Memory B cell (primary cell): Measurements from ENCODE around the gene CD8B.

Experiments
- ATAC-seq: fragments of 150-1000 bp; cut with Tn5 transposase; 2 replicates; pipeline ENCODE4 v1.10.0; 2021; ENCODE audit warnings: low read depth, mild to moderate bottlenecking, moderate library complexity
- DNase-seq, 2 donors: peaks; one replicate each; pipeline ENCODE4 v3.0.0; 2022; ENCODE audit warnings: low spot score in 2 of 2
- H3K27ac Mint-ChIP-seq: one replicate; pipeline ENCODE4 v1.8.0; 2022; ENCODE audit warnings: mild to moderate bottlenecking, moderate library complexity, mixed read lengths
- H3K27me3 Mint-ChIP-seq: one replicate; pipeline ENCODE4 v1.8.0; 2022; ENCODE audit warnings: mixed read lengths
- H3K36me3 Mint-ChIP-seq: one replicate; pipeline ENCODE4 v1.8.0; 2022; ENCODE audit warnings: mild to moderate bottlenecking, mixed read lengths
- H3K4me1 Mint-ChIP-seq: one replicate; pipeline ENCODE4 v1.8.0; 2022; ENCODE audit warnings: mixed read lengths
- H3K4me3 Mint-ChIP-seq: one replicate; pipeline ENCODE4 v1.8.0; 2022; ENCODE audit warnings: mild to moderate bottlenecking, moderate library complexity, mixed read lengths
- H3K9me3 Mint-ChIP-seq: one replicate; pipeline ENCODE4 v1.8.0; 2022; ENCODE audit warnings: mixed read lengths

CD8B gene

GRCh38 chr2:86825036-86825692 lies 36.5 kb downstream of the CD8B start:
- Mint-ChIP-seq H3K9me3 (peaks cover 6% of the 10 kb centered on the region), H3K36me3 (peaks cover 2% of the 10 kb centered on the region), H3K4me1 (peaks cover 2% of the 10 kb centered on the region), H3K27me3 (peaks cover 4% of the 10 kb centered on the region), H3K27ac (no peak overlapping the region), H3K4me3 (no peak overlapping the region)
- ATAC-seq (no peak), DNase-seq (no peak)

GRCh38 chr2:86822668-86823345 lies 38.9 kb downstream of the CD8B start:
- ATAC-seq: no peak
- H3K4me3 Mint-ChIP-seq: no peak overlapping the region

GRCh38 chr2:86821842-86822241 lies 39.8 kb downstream of the CD8B start:
- no peak for DNase-seq
- no peak for ATAC-seq
- H3K9me3 Mint-ChIP-seq: peaks cover 6% of the 10 kb centered on the region
- H3K27ac Mint-ChIP-seq: no peak overlapping the region
- H3K27me3 Mint-ChIP-seq: peaks cover 4% of the 10 kb centered on the region
- peaks cover 2% of the 10 kb centered on the region for H3K36me3 Mint-ChIP-seq
- H3K4me3 Mint-ChIP-seq: no peak overlapping the region
- peaks cover 2% of the 10 kb centered on the region for H3K4me1 Mint-ChIP-seq

More at GRCh38 chr2:86822668-86823345, 38.9 kb downstream of the CD8B start:
- Mint-ChIP-seq H3K27me3 (peaks cover 4% of the 10 kb centered on the region), H3K36me3 (peaks cover 2% of the 10 kb centered on the region), H3K27ac (no peak overlapping the region), H3K4me1 (peaks cover 2% of the 10 kb centered on the region), H3K9me3 (peaks cover 6% of the 10 kb centered on the region)
- DNase-seq: no peak

DNA sequence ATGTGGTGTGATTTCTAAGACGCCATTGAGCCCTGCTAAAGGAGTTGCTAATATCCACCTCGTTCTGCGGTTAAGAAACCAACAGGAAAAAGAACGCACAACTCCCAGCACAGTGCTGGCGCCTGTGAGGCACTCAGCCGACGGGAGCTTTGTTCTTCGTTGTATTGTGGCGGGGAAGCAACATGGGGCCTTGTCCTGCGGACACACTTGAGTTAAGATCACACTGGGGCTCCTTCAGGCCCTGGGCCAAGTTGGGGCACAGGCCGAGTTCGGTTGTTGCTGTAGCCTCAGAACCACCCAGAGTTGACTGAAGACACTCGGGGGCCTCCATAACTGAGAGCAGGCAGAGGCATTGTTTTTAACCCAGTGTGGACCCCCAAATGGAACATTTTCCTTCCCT lies 40.4 kb downstream of the CD8B start:
- Mint-ChIP-seq H3K9me3 (peaks cover 6% of the 10 kb centered on the region), H3K4me1 (peaks cover 2% of the 10 kb centered on the region), H3K4me3 (no peak overlapping the region), H3K27me3 (peaks cover 4% of the 10 kb centered on the region), H3K27ac (no peak overlapping the region), H3K36me3 (peaks cover 2% of the 10 kb centered on the region)
- ATAC-seq: no peak
- no peak for DNase-seq

DNA sequence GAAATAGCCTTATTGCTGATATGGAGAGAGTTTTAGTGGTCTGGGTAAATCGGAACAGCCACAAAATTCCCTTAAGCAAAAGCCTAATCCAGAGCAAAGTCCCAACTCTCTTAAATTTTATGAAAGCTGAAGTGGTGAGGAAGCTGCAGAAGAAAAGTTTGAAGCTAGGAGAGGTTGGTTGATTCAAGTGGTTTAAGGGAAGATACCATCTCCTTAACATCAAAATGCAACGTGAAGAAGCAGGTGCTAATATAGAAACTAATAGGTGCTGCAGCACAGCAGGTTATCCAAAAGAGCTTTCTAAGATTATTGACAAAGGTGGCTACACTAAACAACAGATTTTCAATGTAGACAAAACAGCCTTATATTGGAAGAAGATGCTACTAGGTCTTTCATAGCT lies 42.7 kb downstream of the CD8B start:
- Mint-ChIP-seq H3K4me1 (peaks cover 2% of the 10 kb centered on the region), H3K9me3 (peaks cover 6% of the 10 kb centered on the region), H3K27me3 (peaks cover 4% of the 10 kb centered on the region), H3K36me3 (peaks cover 2% of the 10 kb centered on the region), H3K4me3 (no peak overlapping the region), H3K27ac (no peak overlapping the region)
- ATAC-seq (no peak), DNase-seq (no peak)

- Mint-ChIP-seq H3K36me3 (peaks cover 2% of the 10 kb centered on the region), H3K9me3 (peaks cover 3% of the 10 kb centered on the region), H3K4me3 (no peak overlapping the region), H3K27me3 (peaks cover 2% of the 10 kb centered on the region), H3K27ac (no peak overlapping the region), H3K4me1 (peaks cover 2% of the 10 kb centered on the region)
- DNase-seq: no peak
- ATAC-seq: no peak
Observed at GRCh38 chr2:86818114-86818801, 43.4 kb downstream of the CD8B start.

DNA sequence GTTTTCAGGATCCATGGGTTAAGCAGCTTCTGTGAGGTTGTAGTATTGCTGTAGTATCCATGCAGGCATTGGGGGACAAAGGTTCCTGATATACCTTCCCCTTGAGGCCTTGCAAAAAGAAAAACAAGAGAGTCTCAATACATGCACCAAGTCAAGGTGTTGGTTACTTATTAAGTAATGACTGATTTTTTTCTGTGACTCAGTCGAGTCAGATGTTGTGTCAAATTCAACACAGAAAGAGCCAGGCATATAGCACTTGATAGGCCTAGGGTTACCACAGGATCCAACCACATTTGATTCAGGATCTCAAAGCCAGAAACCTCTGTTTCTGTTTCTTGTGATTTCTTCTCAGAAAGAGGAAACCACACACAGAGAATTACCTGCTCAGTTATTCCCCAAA lies 46.1 kb downstream of the CD8B start:
- no peak overlapping the region for H3K27ac Mint-ChIP-seq

GRCh38 chr2:86809481-86810121 lies 52.1 kb downstream of the CD8B start:
- H3K9me3 Mint-ChIP-seq: no peaks in the 10 kb centered on the region
- ATAC-seq (no peak), DNase-seq (peak in 1 of 2 donors; percentile 16)
- H3K27me3 Mint-ChIP-seq: peaks cover 14% of the 10 kb centered on the region
- H3K36me3 Mint-ChIP-seq: no peaks in the 10 kb centered on the region
- peaks cover 14% of the 10 kb centered on the region for H3K4me1 Mint-ChIP-seq
- no peak overlapping the region for H3K27ac Mint-ChIP-seq
- peak overlapping the region; percentile 18 for H3K4me3 Mint-ChIP-seq

More for the DNA sequence above, 46.1 kb downstream of the CD8B start:
- ATAC-seq (no peak), DNase-seq (no peak)
- H3K9me3 Mint-ChIP-seq: no peaks in the 10 kb centered on the region
- no peaks in the 10 kb centered on the region for H3K36me3 Mint-ChIP-seq
- no peak overlapping the region for H3K4me3 Mint-ChIP-seq
- no peaks in the 10 kb centered on the region for H3K4me1 Mint-ChIP-seq
- H3K27me3 Mint-ChIP-seq: peaks cover 6% of the 10 kb centered on the region

DNA sequence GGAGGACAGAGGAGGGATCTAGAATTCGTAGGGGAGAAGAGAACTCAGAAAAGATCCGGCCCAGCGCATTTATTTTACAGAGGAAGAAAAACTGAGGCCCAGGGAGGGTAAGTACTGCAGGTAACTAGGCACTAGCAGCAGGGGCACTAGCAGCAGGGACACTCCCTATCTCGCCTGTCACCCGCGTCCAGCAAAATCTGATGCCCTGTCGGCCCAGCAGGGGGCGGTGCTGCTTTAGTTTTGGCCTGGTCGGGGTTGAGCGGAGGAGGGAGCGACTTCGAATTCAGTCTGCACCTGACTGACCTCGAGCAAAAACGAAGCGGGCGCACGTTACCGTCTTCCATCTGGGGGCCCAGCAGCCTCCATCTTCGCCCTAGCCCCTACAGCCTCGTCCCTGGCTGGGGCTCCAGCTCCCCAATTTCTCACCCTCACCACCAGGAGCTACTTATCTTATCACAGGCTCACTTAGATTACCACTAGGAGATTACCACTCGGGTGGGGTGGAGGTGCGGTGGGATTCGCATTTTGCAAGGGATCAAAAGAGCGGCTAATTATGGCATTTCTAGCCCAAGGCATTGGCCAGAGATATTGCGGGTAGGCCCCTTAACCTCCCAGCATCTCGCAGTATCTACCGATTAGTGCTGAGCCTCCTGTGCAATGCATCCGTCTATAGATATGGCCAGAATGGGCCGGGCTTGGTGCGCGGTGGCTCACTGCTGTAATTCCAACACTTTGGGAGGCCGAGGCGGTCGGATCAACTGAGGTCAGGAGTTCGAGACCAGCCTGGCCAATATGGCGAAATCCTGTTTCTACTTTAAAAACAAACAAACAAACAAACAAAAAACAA lies 53.1 kb downstream of the CD8B start:
- peak overlapping the region; percentile 90 for H3K4me3 Mint-ChIP-seq
- peak; percentile 91 to 93 for DNase-seq
- ATAC-seq: peak; percentile 91
- H3K4me1 Mint-ChIP-seq: peaks cover 14% of the 10 kb centered on the region
- H3K36me3 Mint-ChIP-seq: no peaks in the 10 kb centered on the region
- H3K27me3 Mint-ChIP-seq: peaks cover 13% of the 10 kb centered on the region
- H3K27ac Mint-ChIP-seq: no peak overlapping the region
- no peaks in the 10 kb centered on the region for H3K9me3 Mint-ChIP-seq

GRCh38 chr2:86807468-86808275 lies 54.0 kb downstream of the CD8B start:
- Mint-ChIP-seq H3K9me3 (no peaks in the 10 kb centered on the region), H3K4me1 (peaks cover 14% of the 10 kb centered on the region), H3K27ac (no peak overlapping the region), H3K27me3 (peaks cover 12% of the 10 kb centered on the region), H3K4me3 (peak overlapping the region; percentile 90), H3K36me3 (no peaks in the 10 kb centered on the region)
- ATAC-seq: peak; percentile 40
- peak in 1 of 2 donors; percentile 19 for DNase-seq

GRCh38 chr2:86807133-86807467 lies 54.6 kb downstream of the CD8B start:
- Mint-ChIP-seq H3K27ac (no peak overlapping the region), H3K4me1 (peaks cover 14% of the 10 kb centered on the region), H3K4me3 (peak overlapping the region; percentile 90), H3K27me3 (peaks cover 11% of the 10 kb centered on the region), H3K36me3 (no peaks in the 10 kb centered on the region), H3K9me3 (no peaks in the 10 kb centered on the region)
- ATAC-seq (no peak), DNase-seq (no peak)

- DNase-seq (no peak), ATAC-seq (no peak)
- peaks cover 8% of the 10 kb centered on the region for H3K27me3 Mint-ChIP-seq
- H3K4me3 Mint-ChIP-seq: no peak overlapping the region
- no peaks in the 10 kb centered on the region for H3K36me3 Mint-ChIP-seq
- H3K27ac Mint-ChIP-seq: no peak overlapping the region
- H3K4me1 Mint-ChIP-seq: peaks cover 14% of the 10 kb centered on the region
- H3K9me3 Mint-ChIP-seq: no peaks in the 10 kb centered on the region
Observed at GRCh38 chr2:86806059-86806857, 55.4 kb downstream of the CD8B start.
